Ishikawa (cell line): ENCODE measurements around the gene ATF6.

Experiments
- CEBPB ChIP-seq: IDR thresholded peaks from 2 replicates; pipeline ENCODE4 v1.6.1; 2012
- CREB1 ChIP-seq: IDR thresholded peaks from 2 replicates; pipeline ENCODE4 v1.6.1; 2012; ENCODE audit warnings: low read depth
- EGR1 ChIP-seq: IDR thresholded peaks from 2 replicates; pipeline ENCODE4 v1.6.1; 2012
- EP300 ChIP-seq: IDR thresholded peaks from 2 replicates; pipeline ENCODE4 v1.6.1; 2012; ENCODE audit warnings: borderline replicate concordance
- FOXM1 ChIP-seq: IDR thresholded peaks from 2 replicates; pipeline ENCODE4 v1.6.1; 2012; ENCODE audit warnings: low read depth, borderline replicate concordance
- MAX ChIP-seq: IDR thresholded peaks from 2 replicates; pipeline ENCODE4 v1.6.1; 2012
- NFIC ChIP-seq: IDR thresholded peaks from 2 replicates; pipeline ENCODE4 v1.6.1; 2012
- RAD21 ChIP-seq: IDR thresholded peaks from 2 replicates; pipeline ENCODE4 v1.6.1; 2012; ENCODE audit warnings: low read depth
- REST ChIP-seq: IDR thresholded peaks from 2 replicates; pipeline ENCODE4 v1.6.1; 2012; ENCODE audit warnings: low read depth, mild to moderate bottlenecking
- TAF1 ChIP-seq: IDR thresholded peaks from 2 replicates; pipeline ENCODE4 v1.6.1; 2012; ENCODE audit warnings: low read depth, mild to moderate bottlenecking
- TCF12 ChIP-seq: IDR thresholded peaks from 2 replicates; pipeline ENCODE4 v1.6.1; 2012; ENCODE audit warnings: low read depth
- TEAD4 ChIP-seq: IDR thresholded peaks from 2 replicates; pipeline ENCODE4 v1.6.1; 2012
- USF1 ChIP-seq: IDR thresholded peaks from 2 replicates; pipeline ENCODE4 v1.6.1; 2012
- YY1 ChIP-seq: IDR thresholded peaks from 2 replicates; pipeline ENCODE4 v1.6.1; 2012; ENCODE audit warnings: low read depth
- ZBTB7A ChIP-seq: IDR thresholded peaks from 2 replicates; pipeline ENCODE4 v1.6.1; 2012; ENCODE audit warnings: low read depth

The ATF6 gene

GRCh38 chr1:161987303-161987702, 221.2 kb downstream of the ATF6 start:
- TF ChIP-seq EGR1 (no peak), MAX (no peak), USF1 (no peak), TCF12 (no peak), ZBTB7A (no peak), FOXM1 (no peak)

- TF ChIP-seq USF1 (no peak), EGR1 (no peak), TCF12 (no peak), EP300 (no peak), FOXM1 (no peak), TEAD4 (no peak), CREB1 (no peak), NFIC (no peak), ZBTB7A (no peak), TAF1 (no peak), CEBPB (no peak), MAX (no peak), RAD21 (no peak), YY1 (no peak), REST (no peak)
These were observed 221.8 kb downstream of the ATF6 start for GRCh38 chr1:161987872-161988271.

- TF ChIP-seq RAD21: no peak
- no peak for TF ChIP-seq TCF12
- no peak for TF ChIP-seq CREB1
These were observed 222.3 kb downstream of the ATF6 start for GRCh38 chr1:161988413-161988812.

- no peak for TF ChIP-seq TEAD4
- no peak for TF ChIP-seq NFIC
These were observed 223.0 kb downstream of the ATF6 start for GRCh38 chr1:161989108-161989507.

- TF ChIP-seq NFIC: no peak
- no peak for TF ChIP-seq EP300
- TF ChIP-seq FOXM1: no peak
- no peak for TF ChIP-seq TEAD4
- no peak for TF ChIP-seq CEBPB
- no peak for TF ChIP-seq YY1
- no peak for TF ChIP-seq USF1
- no peak for TF ChIP-seq ZBTB7A
- no peak for TF ChIP-seq MAX
- TF ChIP-seq CREB1: no peak
- TF ChIP-seq RAD21: no peak
- no peak for TF ChIP-seq REST
- TF ChIP-seq EGR1: no peak
- TF ChIP-seq TAF1: no peak
- TF ChIP-seq TCF12: no peak
These were observed 223.7 kb downstream of the ATF6 start for GRCh38 chr1:161989786-161990185.

GRCh38 chr1:161993576-161993975, 227.5 kb downstream of the ATF6 start:
- TF ChIP-seq REST (no peak), MAX (no peak), TCF12 (no peak), CREB1 (no peak), RAD21 (no peak), EGR1 (no peak)
